Right lobe of liver (tissue), 6 donors: Measurements from ENCODE around the gene PFKL. TPM values are rescaled to one million over a fixed set of nuclear protein-coding genes. Genes with fewer than 3 reads are reported as not detected.

Source experiments
- ATAC-seq, 4 donors: fragments of 200-7000 bp; cut with Tn5 transposase; one replicate each; pipeline ENCODE4 v1.9.1; 2020; ENCODE audit warnings: mild to moderate bottlenecking in 4 of 4, moderate library complexity in 4 of 4
- DNase-seq, 3 donors: peaks; one replicate each; pipeline ENCODE4 v3.0.0-alpha.2; 2020
- H3K27ac ChIP-seq, 3 donors: fragments of 200-600 bp; one replicate each; pipeline ENCODE4 v1.8.0; 2022
- H3K27me3 ChIP-seq, 2 donors: fragments of 200-600 bp; one replicate each; pipeline ENCODE4 v1.8.0; 2022
- H3K36me3 ChIP-seq, 4 donors: fragments of 200-600 bp; sonication (generic) in 1 of 4; one replicate each; pipeline versions ENCODE4 v1.5.1 to v1.8.0; 2017 to 2022; ENCODE audit warnings: control low read depth in 1 of 4
- H3K4me1 ChIP-seq, 4 donors: fragments of 200-600 bp; sonication (generic) in 1 of 4; one replicate each; pipeline versions ENCODE4 v1.5.1 to v1.8.0; 2017 to 2022; ENCODE audit warnings: control low read depth in 1 of 4
- H3K4me3 ChIP-seq, 3 donors: fragments of 200-600 bp; one replicate each; pipeline ENCODE4 v1.8.0; 2022
- H3K9me3 ChIP-seq, 4 donors: fragments of 200-600 bp; sonication (generic) in 1 of 4; one replicate each; pipeline versions ENCODE4 v1.5.1 to v1.8.0; 2017 to 2022; ENCODE audit warnings: control low read depth in 1 of 4
- CTCF ChIP-seq, 4 donors: fragments of 200-600 bp in 3 of 4; fragments of 450-650 bp in 1 of 4; IDR thresholded peaks; one replicate each; pipeline versions ENCODE4 v1.5.1 to v1.8.0; 2016 to 2022; ENCODE audit warnings: antibody characterized with exemption in 4 of 4, mild to moderate bottlenecking in 2 of 4
- POLR2A ChIP-seq: fragments of 450-650 bp; IDR thresholded peaks from one replicate; pipeline ENCODE4 v1.6.1; 2017; ENCODE audit warnings: antibody characterized with exemption, mild to moderate bottlenecking
- whole genome bisulfite sequencing: methylation state at CpG from one replicate; pipeline ENCODE4 v1.1.6; 2018; ENCODE audit warnings: low coverage, low lambda C conversion rate; ENCODE audit not compliant: insufficient coverage; ENCODE audit errors: missing lambda C conversion rate; 5-methylcytosine and 5-hydroxymethylcytosine counted together
- intact Hi-C, 2 donors: fragments of 100-400 bp; cut with DNase I; formaldehyde crosslinking; loops; one replicate each; pipeline versions ENCODE4 v1.11.2 to v1.14.1; 2022
- total RNA-seq, 6 experiments: library from RNA; depleted of rRNA in 2 of 6; stranded (reverse); fragments of >200 nt in 2 of 6; fragmentation: NEBNext Ultra II Directional in 3 of 6; extraction: Animal tissue kit (Norgen Biotek cat#: 25700) in 3 of 6; gene quantifications; one replicate each; pipeline versions ENCODE4 v1.1.0 to v1.2.4, GENCODE V29; 2016 to 2023
- donor health status: DM: no; HTN: yes; CAD: no.
- donor health status: DM: no; HTN: no; CAD: no.
- donor health status: DM: no; HTN: no; CAD: no.
- donor health status: DM: no; HTN: yes; CAD: no.
- donor health status: DM: no; HTN: yes; CAD: no.

Gene PFKL
- total RNA-seq, 6 experiments from 2014 or later, result 68.3 to 97.6 (median 73.7) TPM

GRCh38 chr21:44350773-44351481, 51.1 kb downstream of the PFKL start:
- no CpG with 5 or more reads among the region's 42 CpGs for WGBS
- peaks cover 0 to 3% of the 10 kb centered on the region in 2 donors for H3K27me3 ChIP-seq
- H3K4me1 ChIP-seq, result peaks cover 0 to 10% (median 3%) of the 10 kb centered on the region in 4 donors
- no peak overlapping the region for H3K27ac ChIP-seq
- H3K36me3 ChIP-seq, result no peaks in the 10 kb centered on the region
- DNase-seq (peak in 2 of 3 donors; percentile 46 to 58), ATAC-seq (no peak)
- H3K4me3 ChIP-seq, result no peak overlapping the region
- H3K9me3 ChIP-seq, result no peaks in the 10 kb centered on the region
- intact Hi-C loops, result no loop called here
- no peak for TF ChIP-seq POLR2A

GRCh38 chr21:44351535-44352252, 51.8 kb downstream of the PFKL start:
- no peaks in the 10 kb centered on the region for H3K36me3 ChIP-seq
- peaks cover 0 to 3% of the 10 kb centered on the region in 2 donors for H3K27me3 ChIP-seq
- no CpG with 5 or more reads among the region's 18 CpGs for WGBS
- no peaks in the 10 kb centered on the region for H3K9me3 ChIP-seq
- no peak for TF ChIP-seq CTCF (IDR thresholded peaks at IDR 0.05)
- TF ChIP-seq POLR2A, result no peak
- peaks cover 0 to 10% (median 3%) of the 10 kb centered on the region in 4 donors for H3K4me1 ChIP-seq
- intact Hi-C loops, result no loop called here
- no peak overlapping the region for H3K27ac ChIP-seq
- no peak overlapping the region for H3K4me3 ChIP-seq
- ATAC-seq (no peak), DNase-seq (peak in 1 of 3 donors; percentile 47)

- no peaks in the 10 kb centered on the region for H3K9me3 ChIP-seq
- ATAC-seq, result no peak
- peaks cover 0 to 3% of the 10 kb centered on the region in 2 donors for H3K27me3 ChIP-seq
- WGBS, result 82% methylated on average over 11 of the region's 17 CpGs
- H3K36me3 ChIP-seq, result no peaks in the 10 kb centered on the region
- peak overlapping the region in 2 of 3 donors; percentile 37 to 47 for H3K27ac ChIP-seq
- no peak for TF ChIP-seq CTCF (IDR thresholded peaks at IDR 0.05)
- no peak for TF ChIP-seq POLR2A
- no peak overlapping the region for H3K4me3 ChIP-seq
- intact Hi-C loops, result no loop called here
- H3K4me1 ChIP-seq, result peaks cover 0 to 10% (median 3%) of the 10 kb centered on the region in 4 donors
- DNase-seq, result peak in 1 of 3 donors; percentile 44
Measured at GRCh38 chr21:44352253-44352860, 52.5 kb downstream of the PFKL start.

- Histone ChIP-seq H3K27me3 (peaks cover 0 to 3% of the 10 kb centered on the region in 2 donors), H3K9me3 (no peaks in the 10 kb centered on the region), H3K4me1 (peaks cover 0 to 10% (median 3%) of the 10 kb centered on the region in 4 donors), H3K4me3 (peak within 1 kb of the TSS; percentile 4 to 26 (median 15)), H3K36me3 (no peaks in the 10 kb centered on the region), H3K27ac (peak within 1 kb of the TSS in 2 of 3 donors; percentile 47 to 49)
- peak; percentile 78 to 90 (median 80) for DNase-seq
- TF ChIP-seq POLR2A (no peak), CTCF (IDR thresholded peaks at IDR 0.05) (no peak)
- peak; percentile 76 to 84 (median 80) for ATAC-seq
- 13% methylated on average over 3 of the region's 21 CpGs for WGBS
- intact Hi-C loops, result no loop called here
Measured at GRCh38 chr21:44353191-44353970, 53.5 kb downstream of the PFKL start, which contains the start of gene TRPM2. Gene TRPM2 (plus strand): TSS chr21:44353621. CDS start chr21:44353701, 80 bp downstream.
